HepG2 (cell line): Measurements from ENCODE around the gene ACSL6. TPM values are rescaled to one million over a fixed set of nuclear protein-coding genes. Genes with fewer than 3 reads are reported as not detected.

Source experiments
- BHLHE40 ChIP-seq: IDR thresholded peaks from 2 replicates; pipeline ENCODE4 v1.6.1; 2011; ENCODE audit warnings: low read length, improper control_type of control experiment
- HNRNPUL1 ChIP-seq: fragments of 200-400 bp; formaldehyde crosslinking; IDR thresholded peaks from 2 replicates; pipeline ENCODE4 v1.6.1; 2017; ENCODE audit warnings: low read depth, mild to moderate bottlenecking, low read length, moderate library complexity
- HOXD1 ChIP-seq: sonication (generic); formaldehyde crosslinking; IDR thresholded peaks from 2 replicates; pipeline ENCODE4 v1.5.0; 2020; ENCODE audit warnings: missing genetic modification reagents
- NPAS2 ChIP-seq: sonication (generic); formaldehyde crosslinking; IDR thresholded peaks from 2 replicates; pipeline ENCODE4 v1.8.0; 2022; ENCODE audit warnings: mild to moderate bottlenecking, missing genetic modification reagents, borderline replicate concordance
- PRMT3 ChIP-seq: sonication (generic); formaldehyde crosslinking; IDR thresholded peaks from 2 replicates; pipeline ENCODE4 v1.8.1; 2022; ENCODE audit warnings: low read depth, mild to moderate bottlenecking, moderate library complexity, missing genetic modification reagents, borderline replicate concordance
- RAD51 ChIP-seq: fragments of 450-650 bp; IDR thresholded peaks from 2 replicates; pipeline ENCODE4 v1.6.1; 2016; ENCODE audit warnings: borderline replicate concordance
- RFXANK ChIP-seq: IDR thresholded peaks from 2 replicates; pipeline ENCODE4 v1.6.1; 2016
- SALL1 ChIP-seq: sonication (generic); formaldehyde crosslinking; IDR thresholded peaks from 2 replicates; pipeline ENCODE4 v1.8.0; 2022; ENCODE audit warnings: mild to moderate bottlenecking, missing genetic modification reagents
- SAP130 ChIP-seq: IDR thresholded peaks from 2 replicates; pipeline ENCODE4 v1.6.1; 2016; ENCODE audit warnings: low read depth
- TBX2 ChIP-seq: sonication (generic); formaldehyde crosslinking; IDR thresholded peaks from 2 replicates; pipeline ENCODE4 v1.5.0; 2020; ENCODE audit warnings: missing genetic modification reagents, mild to moderate bottlenecking, borderline replicate concordance
- TMF1 ChIP-seq: sonication (generic); formaldehyde crosslinking; IDR thresholded peaks from 2 replicates; pipeline ENCODE4 v1.8.1; 2022; ENCODE audit warnings: low read depth, missing genetic modification reagents
- YEATS4 ChIP-seq: sonication (generic); formaldehyde crosslinking; IDR thresholded peaks from 2 replicates; pipeline ENCODE4 v1.4.0; 2020; ENCODE audit warnings: missing genetic modification reagents, borderline replicate concordance
- ZNF282 ChIP-seq: fragments of 450-650 bp; IDR thresholded peaks from 2 replicates; pipeline ENCODE4 v1.6.1; 2018; ENCODE audit not compliant: partially characterized antibody
- ZNF614 ChIP-seq: IDR thresholded peaks from 2 replicates; pipeline ENCODE4 v1.6.1; 2018; ENCODE audit warnings: missing biosample characterization, missing genetic modification reagents, inconsistent platforms, borderline replicate concordance
- ZNF747 ChIP-seq: sonication (generic); formaldehyde crosslinking; IDR thresholded peaks from 2 replicates; pipeline ENCODE4 v1.8.1; 2023; ENCODE audit warnings: missing genetic modification reagents, mild to moderate bottlenecking, borderline replicate concordance
- ZNF816 ChIP-seq: sonication (generic); formaldehyde crosslinking; IDR thresholded peaks from 2 replicates; pipeline ENCODE4 v1.8.0; 2022; ENCODE audit warnings: missing genetic modification reagents, mild to moderate bottlenecking, borderline replicate concordance
- ZNF883 ChIP-seq: sonication (generic); formaldehyde crosslinking; IDR thresholded peaks from 2 replicates; pipeline ENCODE4 v1.5.1; 2020; ENCODE audit warnings: mild to moderate bottlenecking, missing genetic modification reagents; ENCODE audit errors: not compliant biosample characterization
- polyA plus RNA-seq, 8 experiments: library from polyadenylated mRNA; depleted of rRNA in 3 of 8; stranded (reverse) in 7 of 8; unstranded in 1 of 8; fragments of >200 nt; fragmentation: Illumina TruSeq in 4 of 8; extraction: Trizol in 4 of 8; gene quantifications; 2 replicates each; pipeline versions ENCODE4 v1.2.1 to v1.2.3, GENCODE V29; 2011 to 2016; ENCODE audit warnings: low read depth in 4 of 8, missing spikeins in 1 of 8, mixed read lengths in 1 of 8; ENCODE audit not compliant: insufficient read depth in 1 of 8
- total RNA-seq, 5 experiments: library from RNA; depleted of rRNA; stranded (reverse); fragments of >200 nt; fragmentation: Illumina TruSeq; extraction: Trizol; gene quantifications; 2 replicates each; pipeline ENCODE4 v1.2.3, GENCODE V29; 2016; ENCODE audit warnings: low read depth in 1 of 5
- TF ChIP-seq, protein P1 (sequence below): sonication (generic); formaldehyde crosslinking; IDR thresholded peaks from 2 replicates; pipeline ENCODE4 v1.5.0; 2020; ENCODE audit warnings: mild to moderate bottlenecking, missing genetic modification reagents
- TF ChIP-seq, protein P2 (sequence below): sonication (generic); formaldehyde crosslinking; IDR thresholded peaks from 2 replicates; pipeline ENCODE4 v1.4.0; 2020; ENCODE audit warnings: missing genetic modification reagents
- TF ChIP-seq, protein P3 (sequence below): sonication (generic); formaldehyde crosslinking; IDR thresholded peaks from 2 replicates; pipeline ENCODE4 v1.4.0; 2020; ENCODE audit warnings: mild to moderate bottlenecking, low read depth, missing genetic modification reagents
- TF ChIP-seq, protein P4 (sequence below): sonication (generic); formaldehyde crosslinking; IDR thresholded peaks from 2 replicates; pipeline ENCODE4 v1.8.0; 2022; ENCODE audit warnings: missing genetic modification reagents, mild to moderate bottlenecking, moderate library complexity, borderline replicate concordance
- TF ChIP-seq, protein P5 (sequence below): sonication (generic); formaldehyde crosslinking; IDR thresholded peaks from 2 replicates; pipeline ENCODE4 v1.4.0; 2020; ENCODE audit warnings: mild to moderate bottlenecking, missing genetic modification reagents, borderline replicate concordance

The ACSL6 gene
- total and polyA plus RNA-seq, 2 of the 13 experiments (the other 11 are each of a cell fraction or from before 2014, with no cell fraction given) = 3.7 to 3.8 TPM

DNA sequence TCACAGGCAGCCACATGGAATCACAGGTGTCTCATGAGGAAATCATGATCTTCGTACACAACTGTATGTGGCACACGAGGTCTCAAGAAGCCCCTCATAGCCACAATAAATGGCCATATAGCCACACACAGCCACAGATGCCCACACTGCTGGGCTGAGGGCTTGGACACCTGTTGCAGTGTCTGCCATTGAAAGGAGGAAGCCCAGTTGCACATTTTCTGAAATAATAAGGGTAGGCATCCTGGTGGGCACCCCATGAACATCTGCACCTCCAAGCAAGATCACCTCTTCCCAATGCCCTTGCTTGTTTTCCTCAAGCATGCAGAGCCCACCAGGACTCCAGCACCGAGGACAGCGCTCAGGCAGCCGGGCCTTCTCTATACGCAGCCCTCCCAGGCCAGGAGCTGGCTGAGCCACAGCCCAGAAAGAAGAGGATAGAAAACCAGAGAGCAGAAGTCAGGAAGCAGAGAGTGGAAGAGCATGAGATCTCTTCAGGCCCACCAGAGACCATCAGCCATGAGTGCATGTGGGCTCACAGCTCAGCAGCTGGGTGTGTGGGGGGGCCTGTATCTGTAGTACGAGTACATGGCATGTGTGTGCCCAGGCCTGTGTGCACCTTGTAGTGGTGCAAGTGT, 1.0 kb upstream of the ACSL6 start (continued):
- no peak for TF ChIP-seq BHLHE40
- TF ChIP-seq TBX2 (CRISPR knock-in tag) = no peak
- TF ChIP-seq, protein P1, sequence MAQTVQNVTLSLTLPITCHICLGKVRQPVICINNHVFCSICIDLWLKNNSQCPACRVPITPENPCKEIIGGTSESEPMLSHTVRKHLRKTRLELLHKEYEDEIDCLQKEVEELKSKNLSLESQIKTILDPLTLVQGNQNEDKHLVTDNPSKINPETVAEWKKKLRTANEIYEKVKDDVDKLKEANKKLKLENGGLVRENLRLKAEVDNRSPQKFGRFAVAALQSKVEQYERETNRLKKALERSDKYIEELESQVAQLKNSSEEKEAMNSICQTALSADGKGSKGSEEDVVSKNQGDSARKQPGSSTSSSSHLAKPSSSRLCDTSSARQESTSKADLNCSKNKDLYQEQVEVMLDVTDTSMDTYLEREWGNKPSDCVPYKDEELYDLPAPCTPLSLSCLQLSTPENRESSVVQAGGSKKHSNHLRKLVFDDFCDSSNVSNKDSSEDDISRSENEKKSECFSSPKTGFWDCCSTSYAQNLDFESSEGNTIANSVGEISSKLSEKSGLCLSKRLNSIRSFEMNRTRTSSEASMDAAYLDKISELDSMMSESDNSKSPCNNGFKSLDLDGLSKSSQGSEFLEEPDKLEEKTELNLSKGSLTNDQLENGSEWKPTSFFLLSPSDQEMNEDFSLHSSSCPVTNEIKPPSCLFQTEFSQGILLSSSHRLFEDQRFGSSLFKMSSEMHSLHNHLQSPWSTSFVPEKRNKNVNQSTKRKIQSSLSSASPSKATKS (CRISPR knock-in tag) = no peak
- TF ChIP-seq NPAS2 (CRISPR knock-in tag) = no peak
- TF ChIP-seq SALL1 = peak; percentile 92
- TF ChIP-seq, protein P2, sequence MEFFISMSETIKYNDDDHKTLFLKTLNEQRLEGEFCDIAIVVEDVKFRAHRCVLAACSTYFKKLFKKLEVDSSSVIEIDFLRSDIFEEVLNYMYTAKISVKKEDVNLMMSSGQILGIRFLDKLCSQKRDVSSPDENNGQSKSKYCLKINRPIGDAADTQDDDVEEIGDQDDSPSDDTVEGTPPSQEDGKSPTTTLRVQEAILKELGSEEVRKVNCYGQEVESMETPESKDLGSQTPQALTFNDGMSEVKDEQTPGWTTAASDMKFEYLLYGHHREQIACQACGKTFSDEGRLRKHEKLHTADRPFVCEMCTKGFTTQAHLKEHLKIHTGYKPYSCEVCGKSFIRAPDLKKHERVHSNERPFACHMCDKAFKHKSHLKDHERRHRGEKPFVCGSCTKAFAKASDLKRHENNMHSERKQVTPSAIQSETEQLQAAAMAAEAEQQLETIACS (CRISPR knock-in tag) = no peak
- no peak; the same call in 1 of the 2 replicates for TF ChIP-seq YEATS4 (CRISPR knock-in tag)
- no peak for TF ChIP-seq ZNF282
- TF ChIP-seq, protein P3, sequence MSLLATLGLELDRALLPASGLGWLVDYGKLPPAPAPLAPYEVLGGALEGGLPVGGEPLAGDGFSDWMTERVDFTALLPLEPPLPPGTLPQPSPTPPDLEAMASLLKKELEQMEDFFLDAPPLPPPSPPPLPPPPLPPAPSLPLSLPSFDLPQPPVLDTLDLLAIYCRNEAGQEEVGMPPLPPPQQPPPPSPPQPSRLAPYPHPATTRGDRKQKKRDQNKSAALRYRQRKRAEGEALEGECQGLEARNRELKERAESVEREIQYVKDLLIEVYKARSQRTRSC (CRISPR knock-in tag) = no peak
- TF ChIP-seq ZNF883 = no peak
- no peak for TF ChIP-seq ZNF747 (CRISPR knock-in tag)
- no peak; the same call in 1 of the 2 replicates for TF ChIP-seq RFXANK (CRISPR knock-in tag)
- no peak for TF ChIP-seq ZNF816
- TF ChIP-seq ZNF614 (CRISPR knock-in tag) = peak; percentile 79; the same call in 1 of the 2 replicates
- TF ChIP-seq PRMT3 = no peak
- TF ChIP-seq HOXD1 (CRISPR knock-in tag) = peak; percentile 60; the same call in 1 of the 2 replicates
- TF ChIP-seq RAD51 = no peak
- TF ChIP-seq, protein P4, sequence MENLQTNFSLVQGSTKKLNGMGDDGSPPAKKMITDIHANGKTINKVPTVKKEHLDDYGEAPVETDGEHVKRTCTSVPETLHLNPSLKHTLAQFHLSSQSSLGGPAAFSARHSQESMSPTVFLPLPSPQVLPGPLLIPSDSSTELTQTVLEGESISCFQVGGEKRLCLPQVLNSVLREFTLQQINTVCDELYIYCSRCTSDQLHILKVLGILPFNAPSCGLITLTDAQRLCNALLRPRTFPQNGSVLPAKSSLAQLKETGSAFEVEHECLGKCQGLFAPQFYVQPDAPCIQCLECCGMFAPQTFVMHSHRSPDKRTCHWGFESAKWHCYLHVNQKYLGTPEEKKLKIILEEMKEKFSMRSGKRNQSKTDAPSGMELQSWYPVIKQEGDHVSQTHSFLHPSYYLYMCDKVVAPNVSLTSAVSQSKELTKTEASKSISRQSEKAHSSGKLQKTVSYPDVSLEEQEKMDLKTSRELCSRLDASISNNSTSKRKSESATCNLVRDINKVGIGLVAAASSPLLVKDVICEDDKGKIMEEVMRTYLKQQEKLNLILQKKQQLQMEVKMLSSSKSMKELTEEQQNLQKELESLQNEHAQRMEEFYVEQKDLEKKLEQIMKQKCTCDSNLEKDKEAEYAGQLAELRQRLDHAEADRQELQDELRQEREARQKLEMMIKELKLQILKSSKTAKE = no peak
- peak; percentile 81 for TF ChIP-seq SAP130 (CRISPR knock-in tag)
- TF ChIP-seq, protein P5, sequence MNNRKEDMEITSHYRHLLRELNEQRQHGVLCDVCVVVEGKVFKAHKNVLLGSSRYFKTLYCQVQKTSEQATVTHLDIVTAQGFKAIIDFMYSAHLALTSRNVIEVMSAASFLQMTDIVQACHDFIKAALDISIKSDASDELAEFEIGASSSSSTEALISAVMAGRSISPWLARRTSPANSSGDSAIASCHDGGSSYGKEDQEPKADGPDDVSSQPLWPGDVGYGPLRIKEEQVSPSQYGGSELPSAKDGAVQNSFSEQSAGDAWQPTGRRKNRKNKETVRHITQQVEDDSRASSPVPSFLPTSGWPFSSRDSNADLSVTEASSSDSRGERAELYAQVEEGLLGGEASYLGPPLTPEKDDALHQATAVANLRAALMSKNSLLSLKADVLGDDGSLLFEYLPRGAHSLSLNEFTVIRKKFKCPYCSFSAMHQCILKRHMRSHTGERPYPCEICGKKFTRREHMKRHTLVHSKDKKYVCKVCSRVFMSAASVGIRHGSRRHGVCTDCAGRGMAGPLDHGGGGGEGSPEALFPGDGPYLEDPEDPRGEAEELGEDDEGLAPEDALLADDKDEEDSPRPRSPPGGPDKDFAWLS (CRISPR knock-in tag) = no peak
- TF ChIP-seq TMF1 (CRISPR knock-in tag) = peak; percentile 67; the same call in 1 of the 2 replicates
- no peak for TF ChIP-seq HNRNPUL1
